Measurements from ENCODE around the gene DACT3.

The DACT3 gene

DNA sequence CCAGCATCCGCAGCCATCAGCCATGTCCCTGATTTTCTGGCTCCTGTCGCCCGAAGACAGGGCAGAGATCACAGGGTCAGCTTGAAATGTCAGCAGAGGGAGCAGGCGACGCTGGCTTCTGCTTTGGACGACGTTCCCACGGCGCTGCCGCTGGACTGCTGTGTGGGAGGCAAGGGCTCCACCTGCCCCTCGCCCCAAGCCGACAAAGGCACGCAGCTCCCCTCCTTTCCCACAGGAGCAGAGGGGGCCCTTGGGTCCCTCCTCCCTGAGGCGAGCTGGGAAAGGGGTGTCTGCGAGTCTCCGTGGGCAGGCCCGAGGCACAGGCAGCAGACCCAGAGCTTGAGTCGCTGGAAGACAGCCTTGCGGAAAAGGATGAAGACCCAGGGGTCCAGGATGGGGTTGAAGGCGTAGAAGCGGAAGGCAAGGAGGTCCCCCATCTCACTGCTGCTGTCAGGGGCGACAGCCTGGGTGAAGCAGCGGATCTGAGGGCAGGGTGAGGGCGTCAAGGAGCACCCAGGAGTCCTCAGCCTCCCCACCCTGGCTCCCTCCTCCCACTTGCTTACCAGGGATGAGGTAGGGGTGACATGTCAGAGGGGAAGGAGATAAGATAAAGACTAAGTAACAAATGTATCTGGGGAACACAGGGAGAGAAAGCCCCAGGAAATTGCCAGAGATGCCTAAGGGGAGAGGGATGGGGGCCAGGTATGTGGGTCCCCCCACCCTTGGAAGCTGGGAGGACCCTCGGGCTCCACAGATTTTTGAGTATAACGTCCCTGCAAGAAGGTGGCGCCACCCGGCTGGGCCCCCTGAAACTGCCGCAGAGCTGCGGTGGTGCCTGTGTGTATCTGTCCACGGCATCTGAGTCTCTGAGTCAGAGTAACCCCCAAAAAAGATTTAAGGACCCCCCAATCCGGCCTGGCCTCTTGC is 39.5 kb downstream of the DACT3 start:
- peaks cover 0 to 5% of the 10 kb centered on the region in 2 experiments for H3K36me3 ChIP-seq (ENCODE audit: control insufficient read depth in 1 of 2, insufficient read depth in 2 of 2, low read depth in 1 of 2, low read length in 2 of 2)
- H3K79me1 ChIP-seq (replicated peaks; ENCODE audit: low read length, poor library complexity, severe bottlenecking) = no peaks in the 10 kb centered on the region
- no peak for DNase-seq
- peak overlapping the region; percentile 76 to 92 for H3K4ac ChIP-seq (ENCODE audit: low read depth in 1 of 2, low read length in 2 of 2)
- peak overlapping the region; percentile 97 for H4K91ac ChIP-seq (ENCODE audit: low read length)
- peak overlapping the region; percentile 94 for H2BK15ac ChIP-seq (ENCODE audit: low read depth, poor library complexity, severe bottlenecking)
- H3K18ac ChIP-seq (ENCODE audit: low read depth in 1 of 2, low read length in 2 of 2) = peak overlapping the region; percentile 79 to 99
- peaks cover 0 to 19% of the 10 kb centered on the region in 2 experiments for H3K27me3 ChIP-seq (ENCODE audit: control insufficient read depth in 1 of 2, insufficient read depth in 1 of 2, low read length in 2 of 2)
- no peak overlapping the region for H2BK5ac ChIP-seq (ENCODE audit: low read depth, low read length, poor library complexity, severe bottlenecking)
- no peaks in the 10 kb centered on the region for H3K9me3 ChIP-seq (ENCODE audit: control insufficient read depth, low read length)
- no peak overlapping the region for H2AK5ac ChIP-seq (ENCODE audit: low read length, severe bottlenecking)
- H3K4me2 ChIP-seq (ENCODE audit: low read length, poor library complexity, severe bottlenecking) = no peak overlapping the region
- no peak overlapping the region for H2AFZ ChIP-seq (ENCODE audit: low read depth, low read length)
- peak overlapping the region; percentile 60 for H3K9ac ChIP-seq (ENCODE audit: low read length)
- peak overlapping the region; percentile 92 for H4K8ac ChIP-seq (ENCODE audit: low read length)
- H3K4me1 ChIP-seq (ENCODE audit: control insufficient read depth, insufficient read depth, low read depth, low read length) = peaks cover 12% of the 10 kb centered on the region
- peak overlapping the region in 1 of 2 experiments; percentile 16 for H3K4me3 ChIP-seq (ENCODE audit: insufficient read depth in 1 of 2, low read depth in 1 of 2, low read length in 2 of 2)
- H2BK12ac ChIP-seq (ENCODE audit: low read length in 2 of 2) = peak overlapping the region; percentile 99 to 100
- no peak overlapping the region for H3K27ac ChIP-seq (ENCODE audit: low read length, poor library complexity, severe bottlenecking)
- 53% methylated on average over 30 of the region's 32 CpGs for WGBS
- H3K23ac ChIP-seq (ENCODE audit: low read length in 2 of 2) = peak overlapping the region in 1 of 2 experiments; percentile 6
- peak overlapping the region; percentile 92 for H2BK120ac ChIP-seq (ENCODE audit: low read depth, low read length)
- peak overlapping the region in 1 of 2 experiments; percentile 86 for H3K14ac ChIP-seq (ENCODE audit: low read length in 2 of 2)

DNA sequence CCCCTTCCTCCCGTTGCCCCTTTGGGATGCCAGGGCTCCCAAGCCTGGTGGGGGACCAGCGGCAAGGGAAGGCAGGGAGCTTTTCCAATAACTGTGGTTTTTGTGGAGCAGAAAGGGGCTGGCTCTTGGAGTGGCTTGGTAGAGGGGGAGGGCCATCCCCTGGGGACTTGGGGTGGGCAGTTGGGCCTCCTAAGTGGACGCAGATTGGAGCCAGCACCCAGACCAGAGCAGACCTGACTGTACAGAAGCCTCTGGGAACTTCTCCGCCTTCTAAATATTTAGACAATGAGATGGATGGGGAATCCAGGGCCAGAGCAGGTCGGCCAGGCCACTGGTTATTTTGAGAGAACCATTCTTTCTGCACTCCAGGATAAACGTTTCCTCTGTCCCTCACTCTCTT is 40.3 kb downstream of the DACT3 start:
- no peak overlapping the region for H2BK120ac ChIP-seq (ENCODE audit: low read depth, low read length)
- peak overlapping the region in 1 of 2 experiments; percentile 92 for H3K4ac ChIP-seq (ENCODE audit: low read depth in 1 of 2, low read length in 2 of 2)
- H3K9ac ChIP-seq (ENCODE audit: low read length) = peak overlapping the region; percentile 29
- no peak overlapping the region for H3K4me2 ChIP-seq (ENCODE audit: low read length, poor library complexity, severe bottlenecking)
- no peak overlapping the region for H3K4me3 ChIP-seq (ENCODE audit: insufficient read depth in 1 of 2, low read depth in 1 of 2, low read length in 2 of 2)
- H4K91ac ChIP-seq (ENCODE audit: low read length) = no peak overlapping the region
- H3K9me3 ChIP-seq (ENCODE audit: control insufficient read depth, low read length) = no peaks in the 10 kb centered on the region
- peaks cover 0 to 19% of the 10 kb centered on the region in 2 experiments for H3K27me3 ChIP-seq (ENCODE audit: control insufficient read depth in 1 of 2, insufficient read depth in 1 of 2, low read length in 2 of 2)
- no peaks in the 10 kb centered on the region for H3K79me1 ChIP-seq (replicated peaks; ENCODE audit: low read length, poor library complexity, severe bottlenecking)
- H3K4me1 ChIP-seq (ENCODE audit: control insufficient read depth, insufficient read depth, low read depth, low read length) = peaks cover 12% of the 10 kb centered on the region
- no peak overlapping the region for H3K14ac ChIP-seq (ENCODE audit: low read length in 2 of 2)
- no peak overlapping the region for H3K23ac ChIP-seq (ENCODE audit: low read length in 2 of 2)
- no peak overlapping the region for H3K27ac ChIP-seq (ENCODE audit: low read length, poor library complexity, severe bottlenecking)
- no peak overlapping the region for H2BK5ac ChIP-seq (ENCODE audit: low read depth, low read length, poor library complexity, severe bottlenecking)
- peaks cover 0 to 5% of the 10 kb centered on the region in 2 experiments for H3K36me3 ChIP-seq (ENCODE audit: control insufficient read depth in 1 of 2, insufficient read depth in 2 of 2, low read depth in 1 of 2, low read length in 2 of 2)
- H2BK15ac ChIP-seq (ENCODE audit: low read depth, poor library complexity, severe bottlenecking) = peak overlapping the region; percentile 6
- WGBS = 23% methylated on average over 6 of the region's 6 CpGs
- peak overlapping the region; percentile 92 for H4K8ac ChIP-seq (ENCODE audit: low read length)
- no peak overlapping the region for H2AK5ac ChIP-seq (ENCODE audit: low read length, severe bottlenecking)
- no peak overlapping the region for H2AFZ ChIP-seq (ENCODE audit: low read depth, low read length)
- DNase-seq = peak; percentile 92
- peak overlapping the region; percentile 17 to 100 for H2BK12ac ChIP-seq (ENCODE audit: low read length in 2 of 2)
- peak overlapping the region; percentile 50 to 79 for H3K18ac ChIP-seq (ENCODE audit: low read depth in 1 of 2, low read length in 2 of 2)

DNA sequence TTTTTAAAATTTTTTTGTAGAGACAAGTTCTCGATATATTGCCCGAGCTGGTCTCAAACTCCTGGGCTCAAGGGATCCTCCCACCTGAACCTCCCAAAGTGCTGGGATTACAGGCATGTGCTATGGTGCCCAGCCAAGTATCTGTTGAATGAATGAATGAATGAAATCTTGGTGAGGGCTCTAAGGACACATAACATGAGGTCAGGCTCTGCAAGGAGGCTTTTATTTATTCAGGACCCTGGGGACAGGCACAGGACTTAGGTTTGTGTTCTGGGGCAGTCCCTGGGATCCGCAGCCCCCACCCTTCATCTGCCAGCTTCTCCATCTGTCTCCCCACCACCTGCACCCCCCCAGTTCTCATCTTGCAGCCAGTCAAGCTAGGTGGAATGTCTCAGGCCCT is 40.7 kb downstream of the DACT3 start:
- Histone ChIP-seq H4K8ac (ENCODE audit: low read length) (peak overlapping the region; percentile 14), H2AFZ (ENCODE audit: low read depth, low read length) (no peak overlapping the region), H3K4me2 (ENCODE audit: low read length, poor library complexity, severe bottlenecking) (no peak overlapping the region), H3K4me1 (ENCODE audit: control insufficient read depth, insufficient read depth, low read depth, low read length) (peaks cover 12% of the 10 kb centered on the region), H3K36me3 (ENCODE audit: control insufficient read depth in 1 of 2, insufficient read depth in 2 of 2, low read depth in 1 of 2, low read length in 2 of 2) (peaks cover 0 to 5% of the 10 kb centered on the region in 2 experiments), H2BK12ac (ENCODE audit: low read length in 2 of 2) (peak overlapping the region; percentile 17 to 69), H3K9me3 (ENCODE audit: control insufficient read depth, low read length) (no peaks in the 10 kb centered on the region), H3K27me3 (ENCODE audit: control insufficient read depth in 1 of 2, insufficient read depth in 1 of 2, low read length in 2 of 2) (peaks cover 0 to 19% of the 10 kb centered on the region in 2 experiments), H3K23ac (ENCODE audit: low read length in 2 of 2) (no peak overlapping the region), H2BK15ac (ENCODE audit: low read depth, poor library complexity, severe bottlenecking) (no peak overlapping the region), H3K9ac (ENCODE audit: low read length) (no peak overlapping the region), H2BK120ac (ENCODE audit: low read depth, low read length) (peak overlapping the region; percentile 45), H3K14ac (ENCODE audit: low read length in 2 of 2) (no peak overlapping the region), H3K79me1 (replicated peaks; ENCODE audit: low read length, poor library complexity, severe bottlenecking) (no peaks in the 10 kb centered on the region), H3K27ac (ENCODE audit: low read length, poor library complexity, severe bottlenecking) (no peak overlapping the region), H3K18ac (ENCODE audit: low read depth in 1 of 2, low read length in 2 of 2) (peak overlapping the region; percentile 7 to 50), H2BK5ac (ENCODE audit: low read depth, low read length, poor library complexity, severe bottlenecking) (no peak overlapping the region), H3K4ac (ENCODE audit: low read depth in 1 of 2, low read length in 2 of 2) (peak overlapping the region; percentile 2 to 47), H3K4me3 (ENCODE audit: insufficient read depth in 1 of 2, low read depth in 1 of 2, low read length in 2 of 2) (no peak overlapping the region), H4K91ac (ENCODE audit: low read length) (peak overlapping the region; percentile 67), H2AK5ac (ENCODE audit: low read length, severe bottlenecking) (no peak overlapping the region)
- WGBS = 84% methylated on average over 3 of the region's 3 CpGs
- no peak for DNase-seq

DNA sequence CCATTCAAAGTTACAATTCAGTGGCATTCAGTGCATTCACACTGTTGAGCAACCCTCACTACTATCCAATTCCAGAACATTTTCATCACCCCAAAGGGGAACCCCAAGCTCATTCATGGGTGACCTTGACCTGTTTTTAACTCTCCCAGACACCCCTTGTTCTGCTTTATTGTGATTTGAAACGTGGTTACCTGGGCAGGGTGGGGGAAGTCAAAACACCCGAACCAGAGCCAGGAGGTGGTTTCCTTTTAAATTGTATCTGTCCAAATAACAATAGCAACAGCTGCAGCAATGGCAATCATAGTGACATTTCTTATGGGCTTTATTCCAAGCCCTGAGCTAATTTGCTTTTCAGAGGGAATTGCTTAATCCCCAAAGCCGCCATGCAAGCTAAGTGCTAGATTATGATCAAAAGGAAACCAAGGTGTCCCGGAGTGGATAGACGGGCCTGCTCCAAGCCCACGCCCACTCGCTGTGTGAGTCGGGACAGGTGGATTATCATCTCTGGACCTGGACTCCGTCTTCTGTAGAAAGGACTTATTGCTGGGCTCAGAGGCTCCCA is 42.2 kb downstream of the DACT3 start:
- Histone ChIP-seq H3K9ac (ENCODE audit: low read length) (no peak overlapping the region), H2BK15ac (ENCODE audit: low read depth, poor library complexity, severe bottlenecking) (peak overlapping the region; percentile 38), H3K4me3 (ENCODE audit: insufficient read depth in 1 of 2, low read depth in 1 of 2, low read length in 2 of 2) (peak overlapping the region in 1 of 2 experiments; percentile 29), H3K4me2 (ENCODE audit: low read length, poor library complexity, severe bottlenecking) (no peak overlapping the region), H3K27ac (ENCODE audit: low read length, poor library complexity, severe bottlenecking) (no peak overlapping the region), H3K27me3 (ENCODE audit: control insufficient read depth in 1 of 2, insufficient read depth in 1 of 2, low read length in 2 of 2) (peaks cover 0 to 19% of the 10 kb centered on the region in 2 experiments), H3K14ac (ENCODE audit: low read length in 2 of 2) (no peak overlapping the region), H4K8ac (ENCODE audit: low read length) (no peak overlapping the region), H3K4me1 (ENCODE audit: control insufficient read depth, insufficient read depth, low read depth, low read length) (peaks cover 6% of the 10 kb centered on the region), H3K4ac (ENCODE audit: low read depth in 1 of 2, low read length in 2 of 2) (no peak overlapping the region), H2BK12ac (ENCODE audit: low read length in 2 of 2) (no peak overlapping the region), H3K36me3 (ENCODE audit: control insufficient read depth in 1 of 2, insufficient read depth in 2 of 2, low read depth in 1 of 2, low read length in 2 of 2) (peaks cover 0 to 5% of the 10 kb centered on the region in 2 experiments), H3K9me3 (ENCODE audit: control insufficient read depth, low read length) (no peaks in the 10 kb centered on the region), H2AK5ac (ENCODE audit: low read length, severe bottlenecking) (no peak overlapping the region), H3K23ac (ENCODE audit: low read length in 2 of 2) (no peak overlapping the region), H2BK120ac (ENCODE audit: low read depth, low read length) (no peak overlapping the region), H2AFZ (ENCODE audit: low read depth, low read length) (no peak overlapping the region), H2BK5ac (ENCODE audit: low read depth, low read length, poor library complexity, severe bottlenecking) (no peak overlapping the region), H4K91ac (ENCODE audit: low read length) (no peak overlapping the region), H3K18ac (ENCODE audit: low read depth in 1 of 2, low read length in 2 of 2) (no peak overlapping the region), H3K79me1 (replicated peaks; ENCODE audit: low read length, poor library complexity, severe bottlenecking) (no peaks in the 10 kb centered on the region)
- DNase-seq = no peak
- WGBS = 88% methylated on average over 9 of the region's 9 CpGs

Data from mesenchymal stem cell (in vitro differentiated cells and primary cell).